Measurements from ENCODE around the gene AGAP1.

Gene AGAP1

GRCh38 chr2:235781775-235782174, 287.9 kb downstream of the AGAP1 start:
- DNase-seq = no peak

DNA sequence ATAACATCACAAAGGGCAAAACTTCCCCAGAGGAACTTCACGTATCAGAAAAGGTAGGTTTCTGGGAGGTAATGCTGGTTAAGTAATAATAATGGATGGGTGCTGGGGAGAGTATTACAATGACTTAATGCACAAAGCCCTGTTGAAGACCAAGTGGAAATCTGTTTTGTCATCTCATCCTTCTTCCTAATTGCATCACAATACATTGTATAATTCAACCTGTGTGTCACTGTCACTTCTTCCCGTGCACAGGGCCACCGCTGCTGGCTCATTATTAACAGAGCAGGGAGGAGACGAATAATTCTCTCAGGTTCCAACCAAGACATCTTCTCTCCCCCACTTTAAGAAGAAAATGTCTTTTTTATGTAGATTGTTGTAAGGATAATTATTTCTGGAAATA, 290.9 kb downstream of the AGAP1 start:
- no peak for DNase-seq

DNA sequence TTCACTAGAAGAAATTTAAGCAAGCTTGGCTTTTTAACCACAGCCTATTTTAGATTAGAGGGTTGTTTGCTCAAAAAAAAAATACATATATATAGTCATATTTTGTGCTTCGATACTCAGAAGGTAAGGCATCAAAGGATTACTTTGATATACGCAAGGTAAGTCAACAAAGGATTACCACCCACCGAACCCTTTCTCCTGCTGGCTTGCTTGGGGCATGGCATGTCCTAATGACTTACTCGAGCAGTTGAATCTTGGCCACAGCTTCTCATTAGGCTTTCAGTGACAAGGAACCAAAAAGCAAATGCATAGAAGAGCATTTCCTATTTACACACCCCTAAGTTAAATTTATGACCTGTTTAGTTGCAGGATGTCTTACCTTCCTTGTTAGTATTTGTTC, 295.7 kb downstream of the AGAP1 start:
- no peak for DNase-seq

- no peak for DNase-seq
Measured at GRCh38 chr2:235793163-235793752, 299.4 kb downstream of the AGAP1 start.

- no peak for DNase-seq
Measured at GRCh38 chr2:235799281-235799680, 305.4 kb downstream of the AGAP1 start.

- DNase-seq = no peak
Measured at GRCh38 chr2:235802542-235802941, 308.7 kb downstream of the AGAP1 start.

GRCh38 chr2:235803028-235803427, 309.2 kb downstream of the AGAP1 start:
- DNase-seq = no peak

- no peak for DNase-seq
Measured at GRCh38 chr2:235804676-235805075, 310.8 kb downstream of the AGAP1 start.

DNA sequence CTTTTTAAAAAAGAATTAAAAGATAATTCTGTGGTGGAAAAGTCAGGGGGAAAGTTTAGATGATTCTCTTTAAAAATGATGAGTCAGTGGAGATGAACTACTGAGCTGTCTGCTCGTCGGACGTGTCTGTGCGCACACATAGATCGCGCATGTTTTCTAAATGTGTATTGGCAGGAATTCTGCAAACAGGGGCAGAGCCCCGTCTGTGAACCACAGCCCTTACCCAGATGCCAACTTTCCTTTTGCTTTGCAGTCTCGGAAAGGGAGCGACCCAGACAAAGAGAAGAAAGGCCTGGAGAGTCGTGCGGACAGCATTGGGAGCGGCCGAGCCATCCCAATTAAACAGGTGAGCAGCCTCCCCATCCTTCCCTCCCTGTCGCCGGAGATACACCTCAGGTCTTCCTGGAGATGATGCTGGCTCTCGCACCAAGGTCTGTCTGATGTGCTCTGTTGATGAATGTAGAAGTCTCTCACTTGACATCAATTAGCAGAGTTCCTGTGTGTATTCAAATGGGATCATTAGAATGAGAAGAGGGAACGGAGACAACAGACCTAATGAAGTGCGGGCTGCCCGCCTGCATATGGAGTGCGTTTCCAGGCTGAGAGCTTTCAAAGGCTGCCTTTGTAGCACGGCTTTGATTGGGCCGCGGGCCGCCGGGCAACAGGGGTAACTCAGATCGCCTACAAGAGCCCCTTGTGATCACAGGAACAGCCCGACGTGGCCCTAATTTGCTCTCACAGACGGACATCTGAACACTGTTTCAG, 313.3 kb downstream of the AGAP1 start:
- no peak for DNase-seq

DNA sequence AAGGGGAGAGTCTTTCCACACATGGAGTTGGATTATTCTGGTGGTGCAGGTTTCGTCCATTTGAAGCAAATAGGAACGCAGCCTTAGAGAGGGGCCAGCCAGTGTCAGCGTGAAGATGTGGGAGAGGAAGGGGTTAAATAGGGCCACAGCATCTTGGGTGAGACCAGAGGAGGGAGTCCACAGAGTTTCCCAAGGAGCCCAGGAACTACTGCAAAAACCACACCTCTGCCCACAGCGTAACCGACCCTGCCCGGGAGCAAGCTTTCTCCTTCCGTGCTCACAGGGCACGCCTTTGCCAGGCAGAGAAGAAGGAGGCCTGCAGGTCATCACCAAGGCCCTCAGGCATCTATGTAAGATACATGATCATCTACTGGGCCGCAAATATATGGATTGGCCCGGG, 314.5 kb downstream of the AGAP1 start:
- DNase-seq = no peak

DNA sequence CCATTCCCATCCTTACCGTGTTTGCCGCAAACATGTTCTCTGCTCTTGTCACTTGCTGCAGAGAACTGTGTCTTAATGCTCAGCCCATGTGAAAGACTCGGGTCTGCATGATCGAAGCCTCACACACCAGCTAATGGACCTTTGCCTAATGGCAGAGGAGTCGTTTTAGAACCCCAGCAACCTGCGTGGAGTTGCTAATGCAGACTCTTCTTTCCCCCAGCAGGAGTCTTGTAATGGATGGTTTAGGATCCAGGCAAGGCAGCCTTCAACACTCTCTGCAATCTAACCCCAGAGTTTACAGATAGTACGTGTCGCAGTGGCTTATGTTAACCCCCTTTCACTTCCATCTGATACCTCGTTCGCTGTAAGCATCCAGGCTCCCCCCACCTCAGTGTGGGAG, 316.4 kb downstream of the AGAP1 start:
- no peak for DNase-seq

- DNase-seq = no peak
Measured at GRCh38 chr2:235810846-235811245, 317.0 kb downstream of the AGAP1 start.

DNA sequence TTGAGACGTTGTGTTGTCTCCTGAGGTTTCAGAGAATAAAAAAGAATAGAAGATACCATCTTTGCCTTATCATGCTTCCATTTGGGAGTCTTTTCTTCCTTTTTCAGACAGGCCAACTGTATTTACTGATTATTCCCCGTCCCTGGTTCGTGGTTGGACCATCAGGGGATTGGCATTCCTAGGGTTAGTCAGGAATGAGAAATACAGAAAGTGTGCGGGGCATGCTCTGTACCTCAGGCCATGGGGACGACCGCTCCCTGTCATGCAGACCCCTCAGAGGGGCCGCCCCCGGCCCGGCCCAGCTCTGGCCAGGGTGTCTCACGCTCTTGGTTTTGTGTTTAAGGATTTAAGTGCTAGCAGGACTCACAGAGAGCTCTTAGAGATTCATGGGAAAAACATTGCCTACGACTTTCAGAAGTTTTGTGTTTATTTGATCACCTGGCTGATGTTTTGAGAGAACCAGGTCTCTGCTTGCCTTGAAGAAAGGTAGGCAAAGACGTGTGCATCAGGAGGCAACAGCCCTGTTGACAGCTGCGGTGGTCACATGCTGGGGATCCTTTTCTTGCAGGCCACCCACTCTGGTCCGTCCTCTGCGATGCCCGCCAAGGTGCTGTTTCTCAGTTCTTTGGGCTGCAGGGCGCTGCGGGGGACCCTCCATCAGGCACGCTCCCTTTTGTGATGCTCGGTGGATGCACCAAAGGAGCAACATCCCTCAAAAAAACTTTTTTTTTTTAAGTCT, 317.8 kb downstream of the AGAP1 start:
- DNase-seq = no peak

- no peak for DNase-seq
Measured at GRCh38 chr2:235812185-235812665, 318.4 kb downstream of the AGAP1 start.

DNA sequence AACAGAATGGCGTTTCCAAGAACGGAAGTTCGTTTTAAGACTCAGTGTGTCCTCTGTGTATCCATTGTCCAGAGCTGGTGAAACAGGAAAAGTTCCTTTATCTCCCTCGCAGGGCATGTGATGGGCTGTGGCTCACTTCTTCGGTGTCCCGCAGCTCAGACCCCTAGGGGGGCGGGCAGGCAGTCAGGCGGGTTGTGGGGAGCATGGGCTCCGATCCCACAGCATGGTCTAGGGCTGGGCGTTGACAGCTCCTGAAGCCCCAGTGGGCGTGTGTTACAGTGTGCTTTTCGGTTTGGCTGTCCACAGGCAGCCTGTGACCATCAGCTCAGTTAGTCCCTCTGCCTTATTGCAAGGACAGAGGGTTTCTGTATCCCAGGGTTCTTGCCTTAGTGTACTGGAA, 319.6 kb downstream of the AGAP1 start:
- DNase-seq = no peak

DNA sequence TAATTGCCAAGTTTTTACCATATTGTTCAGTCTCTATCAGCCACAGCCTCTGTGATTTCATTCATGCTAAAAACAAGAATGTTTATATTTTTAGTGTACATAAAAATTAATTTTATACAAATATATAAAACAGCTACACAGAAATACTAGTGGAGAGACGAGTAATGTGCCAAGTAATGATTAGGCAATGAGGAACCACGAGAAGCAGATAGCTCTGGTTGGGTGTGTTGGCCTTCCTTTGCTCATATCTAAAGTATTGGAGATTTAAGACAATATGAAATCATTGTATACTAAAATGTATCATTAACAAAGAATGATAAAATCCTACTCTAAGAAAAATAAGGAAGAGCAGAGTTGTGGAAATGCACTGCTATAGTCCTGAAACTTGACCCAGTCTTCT, 326.7 kb downstream of the AGAP1 start:
- DNase-seq = no peak

- no peak for DNase-seq
Measured at GRCh38 chr2:235824331-235824730, 330.5 kb downstream of the AGAP1 start.

DNA sequence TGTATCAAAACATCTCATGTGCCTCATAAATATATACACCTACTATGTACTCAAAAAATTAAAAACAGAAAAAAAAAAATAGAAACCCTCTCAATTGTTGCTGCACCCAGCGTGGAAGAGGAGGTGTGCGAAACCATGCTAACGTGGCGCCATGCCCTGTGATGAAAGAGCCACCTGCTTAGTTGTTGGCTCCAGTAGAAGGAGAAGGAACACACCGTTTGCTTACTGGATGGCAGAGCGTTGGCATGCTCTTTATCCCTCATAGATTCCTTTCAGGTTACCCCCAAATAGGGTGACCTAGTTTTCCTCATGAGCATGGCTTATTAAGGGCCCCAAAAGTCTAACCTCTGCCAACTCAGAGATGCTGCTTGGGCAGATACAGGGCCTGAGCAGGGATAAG, 332.1 kb downstream of the AGAP1 start:
- DNase-seq = no peak

DNA sequence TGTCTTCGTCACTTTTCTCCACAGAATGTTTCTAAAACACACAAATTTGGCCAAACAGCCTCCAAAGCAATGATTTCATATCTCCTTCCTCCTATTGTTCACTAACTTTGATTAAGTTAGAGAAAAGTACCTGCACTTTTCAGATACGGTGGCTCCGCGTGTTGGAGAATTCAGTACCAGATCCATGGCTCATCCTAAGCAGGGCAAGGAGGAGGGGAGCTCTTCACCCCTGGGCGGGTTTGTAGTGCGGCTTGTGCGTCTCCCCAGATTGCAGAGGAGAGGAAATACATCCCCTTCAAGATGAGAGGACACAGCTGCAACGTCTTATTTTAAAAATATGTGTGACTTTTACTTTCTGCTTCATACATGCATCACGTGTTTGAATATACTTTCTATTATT, 333.0 kb downstream of the AGAP1 start:
- no peak for DNase-seq

DNA sequence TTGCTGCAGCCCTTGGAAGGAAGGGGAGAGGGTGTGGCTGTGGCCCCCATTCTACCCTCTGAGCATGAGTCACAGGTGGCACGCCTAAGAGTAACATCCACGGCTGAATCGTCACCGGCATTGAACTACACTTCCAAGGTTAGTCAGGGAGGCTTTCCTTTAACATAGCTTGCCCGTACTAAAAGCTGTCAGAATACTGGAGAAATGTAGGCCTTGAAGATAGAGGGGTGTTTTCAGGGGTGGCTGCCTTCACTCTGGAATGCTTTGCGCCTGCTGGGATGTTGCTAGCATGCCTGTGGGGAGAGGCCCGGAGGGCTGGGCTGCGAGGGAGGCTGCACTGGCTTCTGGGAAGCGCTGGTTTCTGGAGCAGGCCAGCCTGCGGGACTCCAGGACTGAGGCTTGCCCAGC, 333.7 kb downstream of the AGAP1 start:
- DNase-seq = no peak

GRCh38 chr2:235829726-235830125, 335.9 kb downstream of the AGAP1 start:
- DNase-seq = no peak

DNA sequence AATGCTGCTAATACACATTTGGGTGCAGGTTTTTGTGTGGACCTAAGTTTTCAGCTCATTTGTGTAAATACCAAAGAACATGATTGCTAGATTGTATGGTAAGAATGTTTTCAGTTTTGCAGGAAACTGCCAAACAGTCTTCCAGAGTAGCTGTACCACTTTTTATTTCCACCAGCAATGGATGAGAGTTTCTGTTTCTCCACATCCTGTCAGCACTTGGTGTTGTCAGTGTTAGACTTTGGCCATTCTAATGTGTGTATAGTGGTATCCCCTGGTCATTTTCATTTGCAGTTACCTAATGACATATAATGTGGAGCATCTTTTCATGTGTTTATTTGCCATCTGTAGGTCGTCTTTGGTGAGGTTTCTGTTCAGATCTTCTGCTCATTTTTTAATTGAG, 337.9 kb downstream of the AGAP1 start:
- DNase-seq = no peak

DNA sequence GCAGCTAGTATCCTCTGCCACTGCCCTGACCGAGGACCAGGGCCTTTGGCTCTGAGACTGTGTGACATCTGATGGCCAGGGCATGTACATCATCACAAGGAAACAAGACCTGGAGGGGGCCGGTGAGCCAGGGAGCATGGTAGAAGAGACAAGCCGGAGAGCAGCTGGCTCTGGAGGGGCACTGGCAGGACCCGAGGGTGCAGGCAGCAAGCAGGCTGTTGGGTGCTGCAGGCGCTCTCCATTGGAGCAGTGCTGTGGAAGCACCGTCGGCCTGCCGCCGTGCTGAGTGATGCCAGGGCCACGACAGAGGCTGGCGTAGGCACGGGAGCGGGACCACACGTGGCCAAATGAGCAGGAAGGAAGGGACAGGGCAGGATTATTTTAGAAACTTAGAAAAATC, 339.1 kb downstream of the AGAP1 start:
- DNase-seq = no peak
